ENCODE data around the gene VPS13A.

Gene VPS13A

GRCh38 chr9:77163884-77164283 is 13.4 kb upstream of the VPS13A start:
- peak; percentile 88 for DNase-seq (ENCODE audit: low read depth)
- H3K4me3 ChIP-seq (ENCODE audit: low read length): no peak overlapping the region
- TF ChIP-seq, protein P1, sequence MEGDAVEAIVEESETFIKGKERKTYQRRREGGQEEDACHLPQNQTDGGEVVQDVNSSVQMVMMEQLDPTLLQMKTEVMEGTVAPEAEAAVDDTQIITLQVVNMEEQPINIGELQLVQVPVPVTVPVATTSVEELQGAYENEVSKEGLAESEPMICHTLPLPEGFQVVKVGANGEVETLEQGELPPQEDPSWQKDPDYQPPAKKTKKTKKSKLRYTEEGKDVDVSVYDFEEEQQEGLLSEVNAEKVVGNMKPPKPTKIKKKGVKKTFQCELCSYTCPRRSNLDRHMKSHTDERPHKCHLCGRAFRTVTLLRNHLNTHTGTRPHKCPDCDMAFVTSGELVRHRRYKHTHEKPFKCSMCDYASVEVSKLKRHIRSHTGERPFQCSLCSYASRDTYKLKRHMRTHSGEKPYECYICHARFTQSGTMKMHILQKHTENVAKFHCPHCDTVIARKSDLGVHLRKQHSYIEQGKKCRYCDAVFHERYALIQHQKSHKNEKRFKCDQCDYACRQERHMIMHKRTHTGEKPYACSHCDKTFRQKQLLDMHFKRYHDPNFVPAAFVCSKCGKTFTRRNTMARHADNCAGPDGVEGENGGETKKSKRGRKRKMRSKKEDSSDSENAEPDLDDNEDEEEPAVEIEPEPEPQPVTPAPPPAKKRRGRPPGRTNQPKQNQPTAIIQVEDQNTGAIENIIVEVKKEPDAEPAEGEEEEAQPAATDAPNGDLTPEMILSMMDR (IDR thresholded peaks at IDR 0.05; ENCODE audit: insufficient read depth, low read depth, low read length, missing control alignments): no peak

DNA sequence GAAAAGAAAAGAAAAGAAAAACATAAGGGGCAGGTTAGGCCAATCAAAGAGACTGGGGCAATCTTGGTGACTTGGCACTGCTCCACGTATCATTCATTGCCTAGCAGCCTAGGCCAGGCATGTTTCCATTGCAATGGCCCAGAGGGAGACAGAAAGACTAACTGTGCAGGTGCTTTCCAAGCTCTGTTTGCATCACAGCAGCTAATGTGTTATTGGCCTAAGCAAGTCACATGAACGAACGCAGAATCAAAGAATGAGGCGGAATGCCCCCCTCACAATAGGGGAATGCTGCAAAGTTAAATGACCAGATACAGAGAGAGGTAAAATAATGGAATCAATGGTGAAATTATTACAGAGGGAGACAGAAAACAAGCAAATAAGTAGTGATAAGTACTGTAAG is 11.1 kb upstream of the VPS13A start:
- H3K4me3 ChIP-seq (ENCODE audit: low read length): no peak overlapping the region
- TF ChIP-seq, protein P1 (IDR thresholded peaks at IDR 0.05; ENCODE audit: insufficient read depth, low read depth, low read length, missing control alignments): no peak
- DNase-seq (ENCODE audit: low read depth): no peak

GRCh38 chr9:77170991-77171699 is 6.2 kb upstream of the VPS13A start:
- no peak for DNase-seq (ENCODE audit: low read depth)
- H3K4me3 ChIP-seq (ENCODE audit: low read length): no peak overlapping the region
- TF ChIP-seq, protein P1 (IDR thresholded peaks at IDR 0.05; ENCODE audit: insufficient read depth, low read depth, low read length, missing control alignments): no peak

- no peak overlapping the region for H3K4me3 ChIP-seq (ENCODE audit: low read length)
- TF ChIP-seq, protein P1 (IDR thresholded peaks at IDR 0.05; ENCODE audit: insufficient read depth, low read depth, low read length, missing control alignments): no peak
- DNase-seq (ENCODE audit: low read depth): no peak
These were observed 2.2 kb upstream of the VPS13A start for GRCh38 chr9:77175151-77175550.

DNA sequence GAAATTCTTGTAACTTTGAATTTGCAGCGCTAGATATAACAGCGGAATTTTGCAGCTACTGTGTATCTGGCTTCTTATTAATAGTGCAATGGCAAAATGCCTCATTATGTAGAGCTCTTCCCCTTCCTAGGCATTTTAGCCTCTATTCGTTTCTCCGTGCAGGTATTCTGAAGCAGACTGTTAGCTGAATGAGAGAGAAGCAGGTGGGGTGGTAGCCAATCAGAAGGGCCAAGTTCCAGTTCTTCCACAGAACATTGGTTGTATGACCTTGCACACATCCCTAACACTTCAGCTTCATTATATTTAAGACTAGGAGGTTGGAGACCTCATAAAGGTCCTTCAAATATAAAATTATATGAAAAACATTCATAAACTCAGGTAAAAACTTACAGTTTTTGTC is 1.2 kb upstream of the VPS13A start:
- DNase-seq (ENCODE audit: low read depth): no peak
- TF ChIP-seq, protein P1 (IDR thresholded peaks at IDR 0.05; ENCODE audit: insufficient read depth, low read depth, low read length, missing control alignments): no peak
- no peak overlapping the region for H3K4me3 ChIP-seq (ENCODE audit: low read length)

GRCh38 chr9:77176686-77177142 is 620 bp upstream of the VPS13A start:
- DNase-seq (ENCODE audit: low read depth): no peak

More at GRCh38 chr9:77176686-77177142, 620 bp upstream of the VPS13A start:
- TF ChIP-seq, protein P1 (IDR thresholded peaks at IDR 0.05; ENCODE audit: insufficient read depth, low read depth, low read length, missing control alignments): no peak
- peak overlapping the region; percentile 87 for H3K4me3 ChIP-seq (ENCODE audit: low read length)
